Psoas muscle (tissue), 8 donors: ENCODE data around the gene ATF1. TPM values are rescaled to one million over a fixed set of nuclear protein-coding genes. Genes with fewer than 3 reads are reported as not detected.

Source experiments
- ATAC-seq, 4 donors: fragments of 200-7000 bp; cut with Tn5 transposase; one replicate each; pipeline ENCODE4 v1.9.1; 2020; ENCODE audit warnings: moderate library complexity in 3 of 4, mild to moderate bottlenecking in 2 of 4
- DNase-seq, 2 donors: peaks; one replicate each; pipeline ENCODE4 v3.0.0-alpha.2; 2020
- H3K27ac ChIP-seq: fragments of 200-600 bp; one replicate; pipeline ENCODE4 v1.8.0; 2022
- H3K27me3 ChIP-seq, 3 donors: fragments of 200-600 bp in 1 of 3; one replicate each; pipeline versions ENCODE4 v1.6.1 to v1.8.0; 2013 to 2022; ENCODE audit warnings: low read length in 2 of 3, mild to moderate bottlenecking in 2 of 3, moderate library complexity in 1 of 3; ENCODE audit not compliant: insufficient read depth in 3 of 3
- H3K36me3 ChIP-seq, 2 donors: fragments of 200-600 bp in 1 of 2; one replicate each; pipeline versions ENCODE4 v1.6.1 to v1.8.0; 2013 to 2022; ENCODE audit warnings: low read depth in 1 of 2, mild to moderate bottlenecking in 1 of 2, moderate library complexity in 1 of 2; ENCODE audit not compliant: insufficient read depth in 1 of 2
- H3K4me1 ChIP-seq: fragments of 200-600 bp; one replicate; pipeline ENCODE4 v1.8.0; 2022
- H3K4me3 ChIP-seq: fragments of 200-600 bp; one replicate; pipeline ENCODE4 v1.8.0; 2022; ENCODE audit warnings: mild to moderate bottlenecking
- H3K9me3 ChIP-seq: fragments of 200-600 bp; one replicate; pipeline ENCODE4 v1.8.0; 2022
- WGBS, 3 donors: extraction: QIAGEN DNeasy Blood & Tissue Kit; methylation state at CpG; one replicate each; pipeline versions ENCODE4 v1.1.6 to v1.1.7; 2013; 5-methylcytosine and 5-hydroxymethylcytosine counted together
- intact Hi-C, 2 donors: fragments of 100-400 bp; cut with DNase I; formaldehyde crosslinking; loops; one replicate each; pipeline versions ENCODE4 v1.11.0 to v1.14.2; 2022
- polyA plus RNA-seq, 3 donors: library from polyadenylated mRNA; stranded (reverse); fragments of 200-250 nt; gene quantifications; one replicate each; pipeline ENCODE4 v1.2.3, GENCODE V29; 2013
- total RNA-seq, 4 donors: library from RNA; stranded (reverse); fragmentation: NEBNext Ultra II Directional in 2 of 4; extraction: Animal tissue kit (Norgen Biotek cat#: 25700) in 2 of 4; gene quantifications; one replicate each; pipeline versions ENCODE4 v1.2.1 to v1.2.4, GENCODE V29; 2021 to 2023
- TF ChIP-seq, protein P1 (sequence below): fragments of 200-600 bp; IDR thresholded peaks from one replicate; pipeline ENCODE4 v1.8.0; 2022; ENCODE audit warnings: antibody characterized with exemption
- donor health status: healthy with polysubstance abuse.
- donor health status: DM: no; HTN: no; CAD: no; lungs with moderate emphysema.
- donor health status: Bipolar disorder and iron deficiency.
- donor health status: healthy.
- donor health status: DM: yes; HTN: yes; CAD: no.
- donor health status: DM: no; HTN: no; CAD: no.
- donor health status: DM: no; HTN: no; CAD: no.
- donor health status: DM: yes; HTN: yes; CAD: no.

ATF1 gene
- total and polyA plus RNA-seq, 7 donors: 20.8 to 72.5 (median 41.3) TPM

DNA sequence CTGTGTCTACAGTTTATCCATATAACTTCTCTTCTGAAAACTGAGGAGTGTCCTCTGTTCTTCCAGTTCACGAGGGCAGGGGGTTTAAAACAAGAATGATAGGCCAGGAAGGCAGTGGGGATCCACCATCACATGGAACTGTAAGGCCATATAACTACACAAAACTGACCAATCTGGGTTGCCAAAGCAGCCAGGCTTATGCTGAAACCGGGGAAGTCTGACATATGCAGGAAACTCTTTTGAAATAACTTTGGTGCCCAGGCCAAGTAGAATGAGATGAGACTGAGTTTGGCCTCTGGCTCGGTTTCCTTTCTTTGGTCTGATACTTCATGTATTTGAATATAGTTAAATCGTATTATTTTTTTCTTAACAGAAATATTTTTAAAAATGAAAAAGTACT lies 18.0 kb upstream of the ATF1 start:
- DNase-seq (no peak), ATAC-seq (no peak)
- H3K4me1 ChIP-seq: peaks cover 12% of the 10 kb centered on the region
- H3K36me3 ChIP-seq: peaks cover 12 to 84% of the 10 kb centered on the region in 2 donors
- H3K9me3 ChIP-seq: no peaks in the 10 kb centered on the region
- no peak overlapping the region for H3K4me3 ChIP-seq
- 82 to 91% (median 89%) methylated on average over 4 of the region's 4 CpGs for WGBS, 3 donors
- H3K27me3 ChIP-seq: no peaks in the 10 kb centered on the region
- intact Hi-C loops: no loop called here
- TF ChIP-seq, protein P1, sequence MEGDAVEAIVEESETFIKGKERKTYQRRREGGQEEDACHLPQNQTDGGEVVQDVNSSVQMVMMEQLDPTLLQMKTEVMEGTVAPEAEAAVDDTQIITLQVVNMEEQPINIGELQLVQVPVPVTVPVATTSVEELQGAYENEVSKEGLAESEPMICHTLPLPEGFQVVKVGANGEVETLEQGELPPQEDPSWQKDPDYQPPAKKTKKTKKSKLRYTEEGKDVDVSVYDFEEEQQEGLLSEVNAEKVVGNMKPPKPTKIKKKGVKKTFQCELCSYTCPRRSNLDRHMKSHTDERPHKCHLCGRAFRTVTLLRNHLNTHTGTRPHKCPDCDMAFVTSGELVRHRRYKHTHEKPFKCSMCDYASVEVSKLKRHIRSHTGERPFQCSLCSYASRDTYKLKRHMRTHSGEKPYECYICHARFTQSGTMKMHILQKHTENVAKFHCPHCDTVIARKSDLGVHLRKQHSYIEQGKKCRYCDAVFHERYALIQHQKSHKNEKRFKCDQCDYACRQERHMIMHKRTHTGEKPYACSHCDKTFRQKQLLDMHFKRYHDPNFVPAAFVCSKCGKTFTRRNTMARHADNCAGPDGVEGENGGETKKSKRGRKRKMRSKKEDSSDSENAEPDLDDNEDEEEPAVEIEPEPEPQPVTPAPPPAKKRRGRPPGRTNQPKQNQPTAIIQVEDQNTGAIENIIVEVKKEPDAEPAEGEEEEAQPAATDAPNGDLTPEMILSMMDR: no peak
- H3K27ac ChIP-seq: no peak overlapping the region

DNA sequence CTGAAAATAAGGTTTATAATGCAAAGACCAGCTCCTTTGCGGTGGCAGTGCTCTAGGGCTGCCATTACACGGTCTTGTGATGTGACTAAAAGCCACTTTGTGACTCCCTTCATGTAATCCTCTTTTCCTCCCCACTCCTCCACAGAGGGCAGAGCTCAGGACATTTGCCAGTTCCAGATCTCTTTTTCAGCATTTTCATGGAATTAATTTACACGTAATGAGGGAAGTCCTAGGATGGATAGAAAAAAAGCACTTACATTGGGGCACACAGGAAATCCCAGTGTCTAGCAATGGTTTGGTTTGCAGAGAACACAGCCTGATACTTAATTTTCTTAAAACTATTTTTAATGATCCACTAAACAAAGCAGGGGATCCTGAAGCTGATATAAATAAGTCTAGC lies 17.5 kb upstream of the ATF1 start:
- no peaks in the 10 kb centered on the region for H3K27me3 ChIP-seq
- no peak overlapping the region for H3K4me3 ChIP-seq
- 89 to 95% (median 90%) methylated on average over 3 of the region's 3 CpGs for WGBS, 3 donors
- H3K27ac ChIP-seq: no peak overlapping the region
- peaks cover 12% of the 10 kb centered on the region for H3K4me1 ChIP-seq
- TF ChIP-seq, protein P1: no peak
- no peak for ATAC-seq
- no peaks in the 10 kb centered on the region for H3K9me3 ChIP-seq
- peaks cover 10 to 78% of the 10 kb centered on the region in 2 donors for H3K36me3 ChIP-seq
- no peak for DNase-seq
- intact Hi-C loops: no loop called here

DNA sequence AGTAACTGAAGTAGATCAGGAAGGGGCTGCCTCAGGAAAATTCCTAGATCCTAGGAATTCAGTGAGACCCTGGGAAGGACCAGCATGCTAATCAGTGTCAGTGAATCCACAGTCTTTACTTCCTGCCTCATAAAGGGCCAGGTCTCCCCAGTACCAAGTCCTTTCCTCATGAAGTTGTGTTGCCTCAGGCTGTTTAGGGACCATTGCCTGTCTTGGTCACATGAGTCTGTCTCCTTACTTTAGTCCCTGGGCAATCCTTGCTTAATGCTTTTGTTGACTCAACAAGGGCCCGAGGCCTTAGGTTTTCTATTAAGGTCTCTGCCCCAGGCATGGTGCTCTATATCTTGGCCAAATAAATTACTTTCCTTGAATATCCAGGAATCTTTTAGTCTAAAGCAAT lies 16.1 kb upstream of the ATF1 start:
- Histone ChIP-seq H3K27me3 (no peaks in the 10 kb centered on the region), H3K36me3 (peaks cover 8 to 64% of the 10 kb centered on the region in 2 donors), H3K4me1 (peaks cover 22% of the 10 kb centered on the region), H3K27ac (peak overlapping the region; percentile 71), H3K9me3 (no peaks in the 10 kb centered on the region), H3K4me3 (no peak overlapping the region)
- no peak for DNase-seq
- WGBS, 3 donors: 93 to 94% (median 94%) methylated on average over 1 of the region's 1 CpG
- intact Hi-C loops: no loop called here
- TF ChIP-seq, protein P1: no peak
- ATAC-seq: peak in 1 of 4 donors; percentile 16

DNA sequence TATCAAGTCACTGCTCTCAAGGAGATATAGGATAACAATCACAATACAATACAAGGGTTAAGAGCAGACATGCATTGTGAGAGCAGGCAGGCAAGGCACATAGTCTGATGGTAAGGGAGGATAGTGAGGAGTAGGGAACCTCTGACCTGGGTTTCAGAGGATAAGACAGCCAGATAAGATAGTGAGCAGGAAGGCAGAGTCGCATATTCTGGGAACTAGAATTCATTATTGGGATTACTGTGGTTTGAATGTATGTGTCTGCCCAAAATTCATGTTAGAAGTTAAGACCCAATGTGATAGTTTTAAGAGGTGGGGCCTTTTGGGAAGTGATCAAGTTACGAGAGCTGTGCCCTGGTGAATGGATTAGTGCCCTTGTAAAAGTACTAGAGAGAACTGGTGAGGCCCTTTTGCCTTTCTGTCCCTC lies 14.4 kb upstream of the ATF1 start:
- peaks cover 3 to 48% of the 10 kb centered on the region in 2 donors for H3K36me3 ChIP-seq
- no peak for ATAC-seq

More for the DNA sequence above, 14.4 kb upstream of the ATF1 start:
- TF ChIP-seq, protein P1: no peak
- no peaks in the 10 kb centered on the region for H3K9me3 ChIP-seq
- intact Hi-C loops: no loop called here
- no peaks in the 10 kb centered on the region for H3K27me3 ChIP-seq
- H3K27ac ChIP-seq: peak overlapping the region; percentile 47
- WGBS, 3 donors: 84 to 98% (median 93%) methylated on average over 2 of the region's 2 CpGs
- H3K4me1 ChIP-seq: peaks cover 29% of the 10 kb centered on the region
- no peak overlapping the region for H3K4me3 ChIP-seq
- no peak for DNase-seq
